Inflammatory macrophage treated with lipopolysaccharide for 1 hour (primary cell): ENCODE data around the gene ARL14EP.
A peak's percentile ranks its signal among the peaks of the same experiment; 100 is the strongest.

ENCODE experiments used
- DNase-seq, 2 donors: peaks; one replicate each; pipeline ENCODE4 v3.0.0-alpha.2; 2020 to 2022

Gene ARL14EP

DNA sequence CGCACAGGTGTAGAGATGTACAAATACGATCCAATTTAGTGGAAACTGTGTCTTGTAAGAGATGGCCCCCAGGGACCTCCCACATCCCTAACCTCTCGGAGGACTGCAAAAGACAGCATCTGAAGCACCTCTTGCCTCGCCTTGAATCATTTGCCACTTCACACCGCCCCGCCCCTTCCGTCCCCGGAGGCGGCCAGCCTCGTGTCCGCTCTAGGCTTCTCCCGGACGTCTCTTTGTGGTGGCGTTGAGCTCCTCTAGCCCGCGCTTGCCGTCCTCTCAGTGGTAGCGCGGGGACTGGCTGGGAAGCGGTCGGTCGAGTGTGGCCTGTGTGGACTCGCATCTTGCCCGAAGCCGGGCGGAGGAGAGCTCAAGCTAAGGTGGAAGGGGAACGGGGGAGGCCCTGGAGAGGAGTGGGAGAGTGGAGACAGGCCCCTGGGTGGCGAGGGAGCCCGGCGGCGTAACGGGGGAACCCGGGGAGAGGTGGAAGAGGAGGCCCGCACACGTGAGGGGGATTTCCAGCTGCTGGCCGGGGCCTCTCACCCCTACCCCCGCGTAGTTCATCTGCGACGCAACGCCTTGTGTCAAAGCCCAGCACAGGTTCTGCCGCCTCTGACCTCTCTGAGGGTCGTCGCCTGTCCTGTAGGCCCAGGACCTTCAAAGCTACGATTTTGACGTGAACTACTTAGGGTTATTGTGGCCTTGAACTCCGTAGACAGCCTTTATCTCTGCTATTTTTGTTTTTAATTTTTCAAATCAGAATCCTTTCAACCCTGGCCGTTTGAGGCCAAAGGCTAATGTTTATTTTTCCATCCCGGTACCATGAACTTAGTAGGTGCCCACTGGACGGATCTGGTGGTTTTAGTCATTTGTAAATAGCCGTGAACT is at the start of gene ARL14EP:
ARL14EP (plus strand) TSS at position 279 of the 885 bp plus-strand sequence. CDS start 7,845 bp downstream, outside the sequence.
- DNase-seq = peak; percentile 90

GRCh38 chr11:30277176-30277575 is 45.7 kb upstream of the ARL14EP start:
- DNase-seq = no peak

DNA sequence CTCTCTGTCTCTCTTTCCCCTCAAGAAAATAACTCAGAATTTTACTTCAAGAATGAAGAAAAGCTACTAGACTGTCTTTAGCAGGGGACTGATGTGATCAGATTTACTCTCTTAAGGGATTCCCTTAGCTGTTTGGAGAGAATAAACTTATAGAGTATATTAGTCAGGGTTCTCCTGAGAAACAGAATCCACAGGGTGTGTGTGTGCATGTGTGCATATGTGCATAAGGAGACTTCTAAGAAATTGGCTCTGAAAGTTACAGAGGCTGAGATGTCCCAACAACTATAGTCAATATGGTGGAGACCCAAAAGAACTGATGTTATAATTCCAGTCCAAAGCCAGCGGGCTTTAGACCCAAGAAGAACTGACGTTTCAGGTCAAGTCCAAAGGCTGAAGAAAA is 43.1 kb upstream of the ARL14EP start:
- DNase-seq = no peak

DNA sequence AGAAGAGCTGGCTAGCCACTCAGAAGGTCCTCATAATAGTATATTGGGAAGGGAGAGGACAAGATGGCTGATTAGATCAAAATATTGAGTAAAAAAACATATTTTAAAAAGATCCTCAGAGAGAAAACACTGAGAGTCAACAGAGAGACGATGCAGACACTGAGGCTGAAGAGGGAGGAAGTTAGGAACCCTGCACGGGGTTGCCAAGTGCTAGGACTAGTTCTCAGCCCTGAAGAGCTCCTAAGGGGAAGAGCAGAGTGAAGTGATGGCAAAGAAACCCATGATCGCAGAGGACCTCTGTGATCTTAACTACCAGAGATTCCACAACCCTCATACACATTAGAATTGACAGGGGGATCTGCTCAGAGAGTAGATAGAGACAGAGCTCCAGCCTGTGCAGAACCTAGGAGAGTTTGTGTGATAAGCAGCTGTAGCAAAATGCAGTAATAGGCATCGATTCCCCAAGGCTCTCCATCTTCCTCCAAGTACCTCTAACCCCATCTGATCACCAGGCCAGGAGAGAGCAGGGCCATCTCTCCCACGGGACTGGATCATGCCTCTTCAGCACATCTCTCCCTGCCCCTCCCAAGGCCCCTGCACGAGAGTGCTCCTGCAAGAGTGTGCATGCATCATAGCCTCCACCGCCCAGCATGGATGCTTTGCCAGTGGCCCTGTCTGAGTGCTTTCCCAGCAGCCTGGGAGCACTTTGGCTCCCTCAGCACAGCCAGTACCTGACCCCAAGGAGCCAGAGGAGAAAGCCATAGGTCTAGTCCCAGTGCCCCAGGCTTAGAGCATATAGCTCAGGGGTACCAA is 41.2 kb upstream of the ARL14EP start:
- no peak for DNase-seq

DNA sequence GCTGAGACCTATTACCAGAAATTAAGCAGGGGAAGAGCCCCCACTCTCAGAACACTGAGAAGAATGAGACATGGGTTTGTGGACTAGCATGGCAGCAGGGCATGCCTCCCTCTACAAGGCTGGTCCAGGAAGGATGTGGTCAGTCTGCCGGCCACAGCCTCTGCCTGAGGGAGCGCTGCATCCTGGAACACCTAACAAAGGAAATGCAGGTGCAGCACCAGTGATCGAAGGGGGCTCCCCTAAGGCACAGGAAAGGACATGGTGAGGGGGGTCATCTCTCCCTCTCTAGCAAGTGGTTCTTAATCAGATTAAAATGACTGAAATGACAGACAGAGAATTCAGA is 40.6 kb upstream of the ARL14EP start:
- no peak for DNase-seq

DNA sequence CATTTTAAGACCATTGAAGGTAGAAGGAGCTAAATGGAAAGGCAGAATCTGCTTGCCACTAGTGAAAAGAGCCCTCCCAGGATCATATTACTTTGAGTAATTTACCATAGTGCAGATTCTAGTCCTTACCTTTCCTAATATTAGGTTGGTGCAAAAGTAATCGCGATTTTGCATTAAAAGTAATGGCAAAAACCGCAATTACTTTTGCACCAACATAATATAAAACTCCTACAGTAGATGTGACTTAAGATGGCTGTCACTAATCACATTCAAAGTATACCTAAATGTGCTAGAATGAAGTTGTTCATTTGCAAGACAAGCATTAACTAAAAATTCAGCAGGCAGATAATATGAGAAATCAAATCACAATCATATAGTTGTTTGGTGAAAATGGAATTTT is 38.1 kb upstream of the ARL14EP start:
- no peak for DNase-seq

GRCh38 chr11:30285416-30286121 is 37.3 kb upstream of the ARL14EP start:
- DNase-seq = no peak

DNA sequence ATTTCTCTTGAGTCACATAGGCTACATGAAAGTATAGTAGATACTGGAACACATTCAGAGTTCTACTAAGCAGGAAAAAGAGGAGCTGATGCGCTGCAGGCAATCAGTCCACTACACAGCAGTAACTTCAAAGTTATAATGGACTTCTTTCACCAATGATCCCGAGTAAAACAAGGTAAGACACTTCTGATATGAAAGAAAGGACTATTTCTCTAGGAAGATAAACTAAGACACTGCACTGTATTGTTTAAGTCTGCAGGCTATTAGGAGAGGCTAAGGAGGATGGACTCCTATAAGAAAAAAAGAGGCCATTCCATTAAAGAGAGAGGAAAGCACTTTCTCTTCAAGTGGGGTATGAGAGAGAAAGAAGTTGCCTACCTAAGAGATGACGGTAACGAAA is 31.6 kb upstream of the ARL14EP start:
- DNase-seq = no peak

- no peak for DNase-seq
Observed at GRCh38 chr11:30292545-30292944, 30.4 kb upstream of the ARL14EP start.

DNA sequence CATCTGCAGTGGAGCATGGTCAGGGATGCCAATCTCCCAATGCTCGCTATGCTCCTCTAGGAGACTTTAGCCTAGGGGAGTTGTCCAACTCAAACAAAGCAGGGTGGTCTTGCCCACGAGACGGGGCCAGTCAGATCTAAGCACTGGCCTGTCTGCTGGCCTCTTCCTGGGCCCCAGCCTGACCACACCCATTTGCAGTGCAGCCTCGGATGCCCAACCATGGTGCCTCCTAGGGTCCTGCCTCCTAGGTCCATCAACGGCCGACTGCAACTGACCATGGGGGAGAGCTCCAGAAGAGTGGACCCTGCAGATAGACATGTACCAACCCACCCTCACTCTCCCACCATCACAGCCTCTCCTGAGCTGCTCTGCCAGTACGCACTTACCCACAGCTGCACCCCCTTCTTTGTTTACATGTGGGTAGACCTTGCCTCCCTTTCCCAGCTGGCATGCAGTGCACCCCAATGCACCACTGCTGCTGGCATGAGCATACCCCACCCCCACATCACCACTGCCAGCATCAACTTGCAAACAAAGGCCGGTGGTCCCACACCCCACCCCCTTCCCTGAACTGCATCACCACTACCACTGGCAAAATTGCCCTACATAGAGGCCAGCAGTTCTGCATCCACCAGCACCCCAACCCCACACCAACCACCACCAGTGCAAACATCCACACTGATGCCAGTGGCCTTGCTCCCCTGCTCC is 27.6 kb upstream of the ARL14EP start:
- DNase-seq = no peak

DNA sequence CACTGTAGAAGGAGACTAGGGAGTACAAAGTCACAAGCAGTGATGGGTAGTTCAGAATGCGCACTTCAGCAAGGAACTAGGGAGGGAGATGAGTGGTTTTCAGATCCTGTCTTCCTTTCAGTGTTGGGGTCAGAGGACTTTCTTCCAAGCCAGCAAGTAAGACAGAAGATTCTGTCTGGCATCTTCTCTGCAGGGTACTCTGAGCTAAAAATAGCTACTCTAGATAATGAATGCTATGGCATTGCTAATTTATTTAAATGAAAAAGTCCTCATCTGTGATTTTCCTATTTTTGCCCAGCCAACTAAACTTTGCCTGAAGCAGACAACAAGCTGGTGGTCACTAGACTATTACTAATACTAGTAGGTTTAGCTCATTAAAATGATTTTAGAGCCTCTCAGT is 18.3 kb upstream of the ARL14EP start:
- no peak for DNase-seq

DNA sequence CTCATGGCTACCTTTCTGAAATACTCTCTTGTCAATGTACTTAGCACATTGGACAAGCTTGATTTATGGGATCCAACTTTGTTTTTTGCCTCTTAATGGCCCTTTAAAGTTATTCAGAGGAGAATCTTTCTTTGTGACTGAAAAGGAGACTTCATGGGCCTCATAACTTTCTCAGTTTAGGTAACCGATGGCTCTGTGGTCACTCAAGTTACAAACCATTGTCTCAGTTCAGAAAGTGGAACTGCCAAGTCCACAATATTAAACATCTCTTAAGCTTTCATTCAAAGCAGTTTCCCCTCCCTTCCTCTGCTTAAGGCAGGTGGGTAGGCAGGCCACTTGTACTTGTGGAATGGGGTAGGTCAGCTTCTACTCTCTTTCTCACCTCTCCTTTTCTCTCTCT is 12.3 kb upstream of the ARL14EP start:
- no peak for DNase-seq

- DNase-seq = no peak
Observed at GRCh38 chr11:30311189-30311588, 11.7 kb upstream of the ARL14EP start.

DNA sequence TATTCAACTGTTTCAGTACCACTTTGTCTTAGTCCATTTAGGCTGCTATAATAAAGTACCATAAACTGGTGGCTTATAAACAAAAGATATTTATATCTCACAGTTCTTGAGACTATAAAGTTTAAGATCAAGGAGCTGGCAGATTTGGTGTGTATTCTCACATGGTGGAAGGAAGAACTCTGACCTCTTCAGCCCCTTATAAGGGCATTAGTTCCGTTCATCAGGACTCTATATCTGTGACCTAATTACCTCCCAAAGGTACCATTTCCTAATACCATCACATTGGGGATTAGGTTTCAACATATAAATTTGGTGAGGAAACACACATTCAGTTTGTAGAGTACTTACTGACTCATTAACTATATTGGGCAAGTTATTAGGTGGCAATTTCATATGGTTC is 10.7 kb upstream of the ARL14EP start:
- DNase-seq = no peak

DNA sequence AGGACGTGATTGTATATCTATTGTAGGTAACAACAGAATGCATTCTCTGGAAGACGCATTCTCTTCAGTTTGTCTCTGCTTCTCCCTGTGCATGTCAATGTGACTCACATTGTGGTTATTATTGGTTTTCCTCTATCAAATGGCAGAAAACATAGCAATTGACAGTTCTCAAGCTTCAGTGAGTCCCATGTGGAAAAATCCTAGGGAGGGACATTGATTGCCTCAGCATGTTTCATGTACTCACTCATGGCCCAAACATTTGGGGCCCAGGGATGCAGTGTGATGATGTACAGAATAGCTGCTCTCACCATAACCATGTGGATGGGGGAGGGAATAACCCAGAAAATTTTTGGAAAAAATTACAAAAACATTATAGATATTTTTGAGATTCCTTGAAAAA is 9.3 kb upstream of the ARL14EP start:
- DNase-seq = no peak

DNA sequence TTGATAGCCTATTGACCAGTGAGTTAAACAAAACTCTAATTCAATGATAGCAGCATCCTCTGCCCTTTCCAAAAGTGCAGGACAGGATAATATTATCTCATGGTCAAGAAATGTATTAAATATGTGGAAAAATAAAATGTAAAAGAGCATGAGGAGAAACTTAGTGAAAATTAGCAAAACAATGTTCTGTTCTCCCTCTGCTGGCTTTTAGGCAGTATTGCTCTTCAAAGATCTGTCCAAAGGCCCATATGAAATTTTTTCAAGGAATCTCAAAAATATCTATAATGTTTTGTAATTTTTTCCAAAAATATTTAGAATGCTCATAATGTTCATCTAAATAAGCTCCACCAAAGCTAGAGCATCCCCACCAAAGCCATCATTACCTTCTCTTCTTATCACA is 8.3 kb upstream of the ARL14EP start:
- DNase-seq = no peak

- DNase-seq = no peak
Observed at GRCh38 chr11:30316237-30316636, 6.7 kb upstream of the ARL14EP start.

- no peak for DNase-seq
Observed at GRCh38 chr11:30317030-30317429, 5.9 kb upstream of the ARL14EP start.

GRCh38 chr11:30321321-30321720 is 1.6 kb upstream of the ARL14EP start:
- no peak for DNase-seq

DNA sequence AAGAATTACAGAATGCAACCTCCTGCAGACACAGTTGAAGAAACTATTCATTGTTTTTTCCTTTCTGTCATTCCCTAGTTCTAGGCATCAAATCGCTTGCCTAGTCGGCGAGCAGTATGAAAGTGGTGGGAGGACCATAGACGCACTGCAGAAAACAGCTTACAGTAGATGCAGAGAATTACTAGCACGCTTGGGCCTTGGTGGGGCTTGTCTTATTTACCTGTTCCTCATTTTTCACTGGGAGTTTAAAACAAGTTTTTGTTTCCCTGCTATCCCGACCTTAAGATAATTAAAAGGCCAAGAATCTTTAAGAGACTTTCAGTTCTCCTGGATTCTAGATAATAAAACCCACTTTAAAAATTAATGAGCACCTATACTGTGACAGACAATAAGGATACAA is 713 bp upstream of the ARL14EP start:
- DNase-seq = no peak

DNA sequence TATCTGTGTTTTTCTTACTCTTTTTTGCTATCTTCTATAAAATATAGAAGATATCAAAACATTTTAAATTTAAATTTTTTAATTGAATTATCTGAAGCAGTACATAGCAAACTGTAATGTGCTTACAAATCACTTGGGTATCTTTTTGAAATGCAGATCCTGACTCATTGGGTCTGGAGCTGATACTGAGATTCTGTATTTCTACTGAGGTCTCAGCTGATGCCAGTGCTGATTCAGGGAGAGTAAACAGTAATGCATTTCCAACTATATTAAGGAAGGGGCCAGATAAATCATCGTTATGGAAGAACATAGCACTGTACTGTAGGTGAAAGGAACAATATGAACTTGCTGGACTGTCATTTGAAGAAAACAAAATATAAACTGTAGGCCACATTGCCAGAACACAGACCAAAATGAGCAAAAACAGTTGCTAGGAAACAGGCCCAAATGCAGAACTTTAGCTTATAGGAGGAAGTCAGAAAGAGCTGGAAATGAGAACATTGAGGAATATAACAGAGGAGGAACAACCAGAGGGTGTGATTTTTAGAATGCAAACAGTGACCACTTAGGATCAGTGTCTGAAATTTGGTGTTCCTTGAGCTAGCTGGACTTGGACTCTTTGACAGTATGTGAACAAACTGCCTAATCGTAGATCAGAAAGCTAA is 3.3 kb downstream of the ARL14EP start:
- DNase-seq = peak; percentile 51 to 56

GRCh38 chr11:30326906-30327305 is 4.0 kb downstream of the ARL14EP start:
- DNase-seq = no peak
